WTC11 (cell line): ENCODE results near the gene NKD1.

Experiments used
- ATF2 ChIP-seq: sonication (generic); formaldehyde crosslinking; IDR thresholded peaks from 2 replicates; pipeline ENCODE4 v1.8.1; 2022; ENCODE audit warnings: low read depth, missing genetic modification reagents, borderline replicate concordance
- ATF6 ChIP-seq: sonication (generic); formaldehyde crosslinking; IDR thresholded peaks from 2 replicates; pipeline ENCODE4 v1.8.1; 2023; ENCODE audit warnings: mild to moderate bottlenecking, missing genetic modification reagents
- CDX4 ChIP-seq: fragments of 250-450 bp; sonication (Bioruptor Pico); IDR thresholded peaks from 2 replicates; pipeline ENCODE4 v1.9.0; 2021; ENCODE audit warnings: moderate library complexity, mild to moderate bottlenecking, inconsistent platforms, borderline replicate concordance
- CREM ChIP-seq: sonication (generic); formaldehyde crosslinking; IDR thresholded peaks from 2 replicates; pipeline ENCODE4 v1.8.1; 2022; ENCODE audit warnings: mild to moderate bottlenecking, missing genetic modification reagents, moderate library complexity
- CTCF ChIP-seq: fragments of 200-600 bp; IDR thresholded peaks from 2 replicates; pipeline ENCODE4 v1.8.0; 2022; ENCODE audit warnings: antibody characterized with exemption
- ERG ChIP-seq: fragments of 250-450 bp; sonication (Bioruptor Pico); IDR thresholded peaks from 2 replicates; pipeline ENCODE4 v1.8.0; 2021; ENCODE audit warnings: mild to moderate bottlenecking
- HMGXB4 ChIP-seq: sonication (generic); formaldehyde crosslinking; IDR thresholded peaks from 2 replicates; pipeline ENCODE4 v1.8.1; 2023; ENCODE audit warnings: mild to moderate bottlenecking, moderate library complexity, missing genetic modification reagents
- JUN ChIP-seq: sonication (generic); formaldehyde crosslinking; IDR thresholded peaks from 2 replicates; pipeline ENCODE4 v1.8.0; 2023; ENCODE audit warnings: mild to moderate bottlenecking, missing genetic modification reagents
- NR1H2 ChIP-seq: sonication (generic); formaldehyde crosslinking; IDR thresholded peaks from 2 replicates; pipeline ENCODE4 v1.9.0; 2021; ENCODE audit warnings: mild to moderate bottlenecking, moderate library complexity, missing genetic modification reagents
- NR2C2 ChIP-seq: sonication (generic); formaldehyde crosslinking; IDR thresholded peaks from 2 replicates; pipeline ENCODE4 v1.8.0; 2022; ENCODE audit warnings: mild to moderate bottlenecking, missing genetic modification reagents
- NR3C1 ChIP-seq: sonication (generic); formaldehyde crosslinking; conservative IDR thresholded peaks from 2 replicates; pipeline ENCODE4 v1.8.1; 2023; ENCODE audit warnings: low read depth, mild to moderate bottlenecking, missing genetic modification reagents
- OVOL2 ChIP-seq: fragments of 250-450 bp; sonication (Bioruptor Pico); IDR thresholded peaks from 2 replicates; pipeline ENCODE4 v1.9.0; 2021; ENCODE audit warnings: mild to moderate bottlenecking, borderline replicate concordance
- SP1 ChIP-seq: sonication (generic); formaldehyde crosslinking; conservative IDR thresholded peaks from 2 replicates; pipeline ENCODE4 v1.8.1; 2022; ENCODE audit warnings: missing genetic modification reagents
- ZNF425 ChIP-seq: fragments of 250-450 bp; sonication (Bioruptor Pico); conservative IDR thresholded peaks from 2 replicates; pipeline ENCODE4 v1.9.0; 2021; ENCODE audit warnings: mild to moderate bottlenecking

GRCh38 chr16:50499254-50499653, 48.9 kb upstream of the NKD1 start:
- no peak for TF ChIP-seq NR2C2
- TF ChIP-seq SP1 (CRISPR knock-in tag): no peak
- TF ChIP-seq CTCF: no peak
- TF ChIP-seq CREM (CRISPR knock-in tag): no peak
- TF ChIP-seq HMGXB4 (CRISPR knock-in tag): no peak
- no peak for TF ChIP-seq NR1H2
- no peak for TF ChIP-seq NR3C1 (CRISPR knock-in tag)
- TF ChIP-seq OVOL2 (CRISPR knock-in tag): no peak
- no peak for TF ChIP-seq ATF2 (CRISPR knock-in tag)
- no peak for TF ChIP-seq ZNF425 (CRISPR knock-in tag)
- no peak for TF ChIP-seq ERG (CRISPR knock-in tag)
- no peak for TF ChIP-seq CDX4 (CRISPR knock-in tag)
- no peak for TF ChIP-seq ATF6 (CRISPR knock-in tag)
- no peak for TF ChIP-seq JUN (CRISPR knock-in tag)
